ENCODE data around the gene PAX7.

PAX7 gene

DNA sequence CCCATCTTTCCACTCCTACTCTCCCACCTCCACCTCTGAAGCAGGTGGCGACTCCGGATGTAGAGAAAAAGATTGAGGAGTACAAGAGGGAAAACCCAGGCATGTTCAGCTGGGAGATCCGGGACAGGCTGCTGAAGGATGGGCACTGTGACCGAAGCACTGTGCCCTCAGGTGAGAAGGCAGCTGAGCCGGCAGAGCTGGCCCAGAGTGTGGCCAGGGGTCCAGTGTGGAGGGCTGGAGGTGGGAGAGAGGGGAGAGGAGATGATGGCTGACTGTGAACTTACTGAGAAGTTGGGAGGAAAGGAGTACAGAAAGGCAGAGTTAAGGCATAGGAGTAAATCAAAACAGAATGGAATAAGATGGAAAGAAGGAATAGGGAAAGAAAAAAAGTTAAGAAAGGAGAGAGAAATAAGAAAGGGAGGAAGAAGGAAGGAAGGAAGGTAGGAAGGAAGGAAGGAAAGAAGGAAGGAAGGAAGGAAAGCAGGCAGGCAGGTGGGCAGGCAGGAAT lies 4.5 kb downstream of the PAX7 start:
- no peaks in the 10 kb centered on the region for H3K9me3 Mint-ChIP-seq
- H3K4me1 Mint-ChIP-seq = peaks cover 49% of the 10 kb centered on the region
- no peak overlapping the region for H3K27ac Mint-ChIP-seq
- H3K36me3 Mint-ChIP-seq = no peaks in the 10 kb centered on the region
- H3K27me3 Mint-ChIP-seq = peaks cover 78% of the 10 kb centered on the region
- no peak overlapping the region for H3K4me3 Mint-ChIP-seq

DNA sequence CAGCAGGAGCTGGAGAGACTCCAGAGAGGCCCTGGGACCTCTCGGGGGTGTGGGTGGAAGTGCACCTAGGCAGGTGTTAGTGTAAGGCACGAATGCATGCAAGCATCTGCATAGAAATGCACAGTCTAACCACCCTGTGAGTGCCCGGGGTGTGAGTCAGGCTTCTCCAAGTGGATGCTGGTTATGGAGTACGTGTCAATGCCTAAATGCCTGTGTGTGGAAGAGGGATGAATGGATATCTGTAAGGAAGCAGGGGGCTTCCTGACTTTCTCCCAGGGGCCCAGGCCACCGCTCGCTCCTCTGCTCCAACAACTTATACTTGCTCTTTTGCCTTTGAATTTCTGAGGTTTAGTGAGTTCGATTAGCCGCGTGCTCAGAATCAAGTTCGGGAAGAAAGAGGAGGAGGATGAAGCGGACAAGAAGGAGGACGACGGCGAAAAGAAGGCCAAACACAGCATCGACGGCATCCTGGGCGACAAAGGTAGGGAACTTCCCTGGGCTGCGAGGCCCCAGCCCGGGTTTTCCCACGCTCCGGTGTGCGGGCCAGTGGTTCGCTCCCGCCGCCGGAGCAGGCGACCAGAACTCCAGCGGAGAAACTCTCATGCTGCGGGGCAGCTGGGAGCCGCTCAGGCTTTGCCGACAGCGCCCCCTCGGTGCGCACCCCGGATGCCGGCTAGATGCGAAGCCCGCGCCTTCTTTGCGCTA lies 5.4 kb downstream of the PAX7 start:
- peak overlapping the region; percentile 10 for H3K27ac Mint-ChIP-seq
- H3K4me3 Mint-ChIP-seq = peak overlapping the region; percentile 16
- H3K27me3 Mint-ChIP-seq = peaks cover 81% of the 10 kb centered on the region
- H3K9me3 Mint-ChIP-seq = no peaks in the 10 kb centered on the region
- peaks cover 52% of the 10 kb centered on the region for H3K4me1 Mint-ChIP-seq
- H3K36me3 Mint-ChIP-seq = no peaks in the 10 kb centered on the region

DNA sequence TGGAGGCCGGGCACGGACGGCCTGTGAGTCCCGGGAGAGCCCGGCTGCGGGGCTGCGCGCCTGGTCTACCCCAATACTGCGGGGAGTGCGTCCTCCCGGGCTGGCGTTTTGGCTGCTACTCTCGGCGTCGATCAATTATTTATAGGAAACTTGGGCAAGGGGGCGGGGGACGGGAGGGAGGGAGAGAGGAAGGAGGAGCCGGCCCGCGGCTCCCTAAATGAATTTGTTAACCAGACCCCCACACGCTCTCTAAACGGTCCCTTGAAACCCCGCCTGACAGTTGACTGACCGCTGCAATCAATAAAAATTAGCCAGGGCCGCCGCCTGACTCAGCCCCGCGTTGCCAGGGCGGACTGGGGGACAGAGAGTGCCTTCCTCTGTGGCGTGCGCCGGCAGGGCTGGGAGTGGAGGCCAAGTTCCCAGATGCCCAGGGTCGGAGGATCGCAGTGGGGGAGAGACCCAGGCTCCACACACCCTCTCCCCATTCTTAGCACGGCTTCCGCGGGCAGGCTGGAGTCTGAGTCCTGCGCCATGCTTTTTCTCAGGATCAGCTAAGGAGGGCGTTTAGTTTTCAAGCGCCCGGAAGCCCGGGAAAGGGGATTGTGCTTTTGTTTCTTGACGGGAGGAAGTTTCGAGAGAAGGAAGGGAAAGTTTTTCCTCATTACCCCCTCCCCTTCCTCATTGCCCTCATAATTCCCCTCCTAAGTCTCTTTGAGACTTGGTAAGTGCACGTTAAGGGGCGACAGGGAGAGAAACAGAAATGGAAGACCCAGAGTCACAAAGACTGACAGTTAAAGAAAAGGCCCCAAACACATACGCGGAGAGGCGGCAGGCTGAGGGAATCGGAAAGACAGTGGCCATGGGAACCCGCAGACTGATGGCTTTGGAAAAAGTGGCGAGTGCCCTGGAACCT lies 6.2 kb downstream of the PAX7 start:
- Mint-ChIP-seq H3K27ac (no peak overlapping the region), H3K4me3 (no peak overlapping the region), H3K27me3 (peaks cover 84% of the 10 kb centered on the region), H3K36me3 (no peaks in the 10 kb centered on the region), H3K9me3 (no peaks in the 10 kb centered on the region), H3K4me1 (peaks cover 56% of the 10 kb centered on the region)

DNA sequence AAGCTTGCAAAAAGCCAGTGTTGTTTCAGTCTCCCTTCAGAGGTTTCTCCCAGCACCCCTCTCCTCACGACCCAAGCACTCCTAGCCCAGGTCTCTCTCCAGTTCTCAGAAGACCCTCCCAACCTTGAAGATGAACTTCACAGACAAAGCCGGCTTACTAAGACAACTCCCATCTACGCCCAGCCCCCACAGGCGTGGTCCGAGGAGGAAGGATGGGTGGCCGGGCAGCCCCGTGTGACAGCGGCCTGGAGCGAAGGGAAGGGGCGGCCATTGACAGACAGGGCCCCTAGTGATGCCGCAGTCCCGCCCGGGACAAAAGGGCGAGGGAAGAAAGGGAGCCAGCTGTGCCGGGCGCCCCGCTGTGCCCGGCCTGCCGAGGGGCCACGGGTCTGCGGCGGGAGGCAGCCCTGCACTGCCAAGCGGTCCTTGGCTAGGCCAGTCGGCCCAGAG lies 6.9 kb downstream of the PAX7 start:
- H3K27me3 Mint-ChIP-seq = peaks cover 81% of the 10 kb centered on the region
- H3K27ac Mint-ChIP-seq = no peak overlapping the region
- H3K9me3 Mint-ChIP-seq = no peaks in the 10 kb centered on the region
- peaks cover 56% of the 10 kb centered on the region for H3K4me1 Mint-ChIP-seq
- no peaks in the 10 kb centered on the region for H3K36me3 Mint-ChIP-seq
- H3K4me3 Mint-ChIP-seq = no peak overlapping the region

DNA sequence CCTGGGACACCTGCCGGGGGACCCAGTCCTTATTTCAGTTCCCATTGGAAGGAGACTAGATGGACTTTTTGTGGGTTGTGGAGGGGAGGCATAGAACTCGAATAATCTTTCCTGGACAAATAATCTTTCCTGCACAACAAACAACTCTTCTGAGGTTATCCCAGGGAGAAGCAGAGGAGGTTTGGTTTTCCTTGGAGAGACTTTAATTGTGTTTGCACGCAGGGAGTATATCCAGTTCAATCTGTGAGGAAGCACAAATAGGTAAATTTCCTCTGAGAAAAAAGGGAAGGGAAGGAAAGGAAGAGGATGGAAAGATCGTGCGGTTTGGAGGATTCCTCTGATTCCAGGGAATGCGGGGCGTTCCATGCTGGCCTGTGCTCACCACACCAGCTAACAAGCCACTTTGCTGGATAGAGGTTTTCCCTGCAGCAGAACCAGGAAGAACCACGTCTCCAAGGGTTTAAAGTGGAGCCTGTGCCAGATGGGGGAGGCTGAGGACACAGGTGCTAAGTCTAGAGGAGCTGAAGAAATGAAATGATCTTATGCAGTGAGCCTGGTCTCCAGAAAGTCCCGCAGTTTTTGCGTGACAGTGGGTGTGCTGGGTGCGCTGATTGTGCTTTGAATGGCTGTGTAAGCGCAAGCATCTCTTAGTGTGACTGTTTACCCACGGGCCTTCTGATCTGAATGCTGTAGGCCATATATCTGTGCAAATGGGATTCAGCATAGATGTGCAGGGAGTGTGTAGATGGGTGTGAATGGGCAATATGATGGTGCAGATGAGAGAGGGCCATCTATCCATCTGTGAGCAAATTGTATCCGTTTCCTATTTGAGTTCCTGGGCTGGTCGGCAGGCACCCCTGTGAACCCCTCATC lies 7.6 kb downstream of the PAX7 start:
- H3K4me3 Mint-ChIP-seq = no peak overlapping the region
- peaks cover 78% of the 10 kb centered on the region for H3K27me3 Mint-ChIP-seq
- H3K9me3 Mint-ChIP-seq = no peaks in the 10 kb centered on the region
- H3K4me1 Mint-ChIP-seq = peaks cover 53% of the 10 kb centered on the region
- no peaks in the 10 kb centered on the region for H3K36me3 Mint-ChIP-seq
- H3K27ac Mint-ChIP-seq = no peak overlapping the region

DNA sequence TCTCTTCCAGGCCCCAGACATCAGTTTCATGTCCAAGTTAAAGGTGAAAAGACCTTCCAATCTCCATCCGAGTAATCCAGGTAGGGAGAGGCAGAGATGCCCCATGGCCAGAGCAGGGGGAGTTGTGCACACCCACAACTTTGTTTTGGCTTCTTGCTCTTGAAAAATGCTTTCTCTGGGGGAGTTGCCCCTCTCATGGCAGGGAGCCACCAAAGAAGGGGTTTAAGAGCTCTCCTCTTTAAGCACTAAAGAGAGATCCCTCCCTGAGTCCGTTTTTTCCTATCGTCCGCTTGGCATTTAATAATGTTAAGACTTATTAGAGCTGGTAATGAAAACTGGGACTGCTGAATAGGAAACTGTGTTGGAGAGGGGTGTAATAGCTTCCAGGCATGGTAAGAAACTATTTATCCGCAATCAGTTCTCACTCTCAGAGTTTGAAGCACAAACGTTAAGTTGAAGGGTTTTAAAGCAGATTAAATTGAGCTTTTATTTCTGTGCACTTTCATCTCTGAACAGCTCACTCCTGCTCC lies 8.3 kb downstream of the PAX7 start:
- H3K4me3 Mint-ChIP-seq = no peak overlapping the region
- peaks cover 75% of the 10 kb centered on the region for H3K27me3 Mint-ChIP-seq
- H3K27ac Mint-ChIP-seq = no peak overlapping the region
- H3K36me3 Mint-ChIP-seq = no peaks in the 10 kb centered on the region
- peaks cover 51% of the 10 kb centered on the region for H3K4me1 Mint-ChIP-seq
- H3K9me3 Mint-ChIP-seq = no peaks in the 10 kb centered on the region

DNA sequence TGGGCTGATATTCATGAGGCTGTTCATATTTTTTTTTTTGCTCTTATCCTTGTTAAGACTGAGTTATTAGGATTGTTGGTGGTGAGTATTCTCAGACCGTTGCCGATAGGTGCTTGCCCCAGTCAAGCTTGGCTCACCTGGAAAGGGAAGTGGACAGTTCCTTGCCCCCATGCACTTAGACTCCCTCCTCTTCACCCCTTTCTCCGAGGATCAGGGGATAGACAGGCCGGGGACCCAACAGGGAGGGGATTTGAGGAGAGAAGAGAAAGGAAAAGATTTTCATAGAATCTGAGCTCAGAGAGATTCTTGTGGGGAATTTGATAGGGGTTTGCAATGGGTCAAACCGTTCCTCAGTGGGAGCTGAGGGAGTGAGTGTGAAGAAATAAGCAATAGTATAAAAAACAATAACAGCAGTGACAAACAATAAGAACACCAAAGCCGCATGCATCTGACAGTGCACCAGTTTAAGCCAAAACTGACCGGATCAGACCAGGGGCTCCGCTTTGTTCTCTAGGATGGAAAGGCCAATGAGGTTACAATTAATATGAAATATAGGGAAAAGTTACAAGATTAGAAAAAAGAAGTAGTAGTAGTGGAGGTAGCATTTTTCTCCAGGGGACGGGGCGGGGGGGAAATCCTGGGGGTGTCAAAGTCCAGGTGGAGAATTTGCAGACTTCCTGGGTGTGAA lies 8.9 kb downstream of the PAX7 start:
- Mint-ChIP-seq H3K4me1 (peaks cover 57% of the 10 kb centered on the region), H3K4me3 (no peak overlapping the region), H3K9me3 (no peaks in the 10 kb centered on the region), H3K27me3 (peaks cover 74% of the 10 kb centered on the region), H3K36me3 (no peaks in the 10 kb centered on the region), H3K27ac (no peak overlapping the region)

DNA sequence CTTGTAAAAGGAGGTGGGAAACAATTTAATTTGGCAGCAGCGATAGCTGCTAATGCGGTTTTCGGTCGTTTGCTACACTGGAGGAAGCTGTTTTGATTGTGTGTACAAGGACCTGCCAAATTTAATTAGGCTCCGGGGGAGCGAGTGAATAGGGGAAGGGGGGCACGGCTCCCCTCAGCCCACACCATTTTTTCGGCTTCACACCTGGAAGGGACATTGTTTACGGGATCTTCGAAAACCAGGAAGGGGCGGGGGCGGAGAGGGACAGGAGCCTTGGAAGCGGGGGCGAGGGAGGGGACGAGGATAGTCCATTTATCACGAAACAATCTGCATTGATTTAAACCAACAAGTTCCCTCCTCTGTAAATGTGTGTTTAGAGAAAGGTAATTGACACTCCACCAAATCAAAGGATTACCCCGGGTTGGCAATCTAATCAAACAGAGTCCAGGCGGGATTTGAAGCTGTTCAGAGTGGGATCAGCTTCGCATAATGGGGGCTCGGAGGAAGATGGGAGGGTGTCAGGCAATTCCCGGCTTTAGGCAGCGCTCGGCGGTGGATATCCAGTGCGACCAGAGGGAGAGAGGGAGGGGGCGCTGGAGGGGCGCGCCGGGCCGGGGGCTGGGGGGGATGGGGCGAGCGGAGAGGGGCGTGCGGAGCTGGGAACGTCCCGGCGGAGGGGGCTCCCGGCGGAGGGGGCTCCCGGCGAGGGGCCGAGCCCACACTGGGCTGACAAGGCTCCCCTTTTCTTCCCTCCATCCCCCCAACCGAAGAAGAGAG lies 9.8 kb downstream of the PAX7 start:
- H3K9me3 Mint-ChIP-seq = no peaks in the 10 kb centered on the region
- no peak overlapping the region for H3K4me3 Mint-ChIP-seq
- H3K36me3 Mint-ChIP-seq = no peaks in the 10 kb centered on the region
- peak overlapping the region; percentile 19 for H3K27ac Mint-ChIP-seq
- peaks cover 75% of the 10 kb centered on the region for H3K27me3 Mint-ChIP-seq
- peaks cover 62% of the 10 kb centered on the region for H3K4me1 Mint-ChIP-seq

DNA sequence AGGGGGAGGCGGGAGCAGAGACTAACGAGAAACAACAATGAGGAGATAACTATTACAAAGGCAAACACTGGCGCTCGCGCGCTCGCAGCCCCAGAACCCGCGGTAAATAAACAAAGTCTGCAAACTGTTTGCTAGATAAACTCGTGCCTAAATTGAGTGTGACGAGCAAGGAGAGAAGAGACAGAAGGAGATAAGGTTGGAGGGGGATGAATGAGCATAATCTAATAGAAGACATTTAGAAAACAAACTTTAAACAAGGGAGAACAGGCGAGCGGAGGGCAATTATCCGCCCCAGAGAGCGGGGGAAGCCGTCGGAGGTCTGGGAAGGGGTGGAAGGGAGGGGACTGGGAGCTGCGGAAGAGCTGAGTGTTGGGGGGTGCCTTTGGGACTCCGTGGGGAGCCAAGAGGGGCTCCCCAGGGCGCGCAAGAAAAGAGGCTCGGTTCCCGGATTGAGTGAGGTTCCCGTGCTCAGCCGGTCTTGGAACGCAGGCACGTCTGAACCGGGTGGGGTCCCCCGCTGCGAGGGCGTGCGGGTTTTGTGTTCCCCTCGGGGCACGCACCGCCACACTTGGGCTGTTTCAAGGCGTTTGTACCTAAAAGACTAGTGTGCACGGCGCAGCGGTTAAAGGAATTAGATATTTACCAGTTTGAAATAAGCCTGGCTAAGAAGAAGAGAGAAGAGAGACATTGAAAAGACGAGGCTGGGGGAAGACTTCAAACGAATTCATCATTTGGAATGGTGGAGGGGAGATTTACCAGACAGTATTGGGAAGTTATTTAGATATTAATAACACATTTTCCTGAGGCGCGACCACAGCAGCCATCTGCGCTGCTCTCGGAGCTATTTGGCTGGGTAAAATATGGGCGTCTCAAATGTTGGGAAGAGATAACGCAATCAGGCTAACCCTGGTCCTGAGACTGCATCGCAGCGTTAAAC lies 10.6 kb downstream of the PAX7 start:
- Mint-ChIP-seq H3K36me3 (no peaks in the 10 kb centered on the region), H3K27me3 (peaks cover 75% of the 10 kb centered on the region), H3K4me3 (no peak overlapping the region)

DNA sequence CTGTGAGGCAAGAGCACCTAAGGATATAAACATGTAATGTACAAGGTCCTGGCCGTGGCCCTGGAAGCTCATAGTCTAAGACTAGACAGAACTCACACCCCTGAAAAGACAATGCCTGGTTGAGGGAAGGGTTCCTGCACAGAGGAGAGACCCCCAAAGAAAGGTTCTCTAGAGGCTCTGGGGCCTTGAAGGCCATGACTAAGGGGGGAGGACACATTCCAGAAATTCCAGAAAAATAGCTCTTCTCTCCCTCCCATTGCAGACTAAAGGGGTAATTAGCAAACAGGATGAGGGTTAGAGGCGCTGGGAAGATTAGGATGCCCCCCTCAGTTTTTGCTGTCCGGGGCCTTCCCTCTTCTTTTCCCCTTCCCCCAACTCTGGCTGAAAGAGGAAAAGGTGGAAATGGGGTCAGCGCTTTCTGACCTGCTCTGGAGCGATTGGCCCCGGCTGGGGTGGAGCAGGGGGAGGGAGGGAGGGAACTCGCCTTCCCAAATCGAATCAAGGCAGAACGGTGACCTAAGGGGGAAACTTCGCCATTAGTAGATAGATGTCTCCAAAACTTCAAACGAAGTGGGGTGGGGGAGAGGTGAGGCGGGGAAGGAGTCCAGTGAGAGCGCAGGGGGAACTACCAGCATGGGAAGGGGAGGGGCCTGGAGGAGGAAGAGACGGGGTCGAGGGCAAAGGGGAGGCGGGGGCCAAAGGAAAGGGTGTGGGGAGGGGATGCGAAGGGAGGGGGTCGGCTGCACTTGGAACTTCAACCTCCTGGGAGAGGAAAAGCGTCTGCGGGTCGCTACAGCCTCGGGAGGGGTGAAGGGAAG lies 11.8 kb downstream of the PAX7 start:
- peak overlapping the region; percentile 30 for H3K4me3 Mint-ChIP-seq
- H3K27ac Mint-ChIP-seq = no peak overlapping the region
- H3K27me3 Mint-ChIP-seq = peaks cover 66% of the 10 kb centered on the region

More for the DNA sequence above, 10.6 kb downstream of the PAX7 start:
- Mint-ChIP-seq H3K4me1 (peaks cover 62% of the 10 kb centered on the region), H3K27ac (no peak overlapping the region), H3K9me3 (no peaks in the 10 kb centered on the region)

DNA sequence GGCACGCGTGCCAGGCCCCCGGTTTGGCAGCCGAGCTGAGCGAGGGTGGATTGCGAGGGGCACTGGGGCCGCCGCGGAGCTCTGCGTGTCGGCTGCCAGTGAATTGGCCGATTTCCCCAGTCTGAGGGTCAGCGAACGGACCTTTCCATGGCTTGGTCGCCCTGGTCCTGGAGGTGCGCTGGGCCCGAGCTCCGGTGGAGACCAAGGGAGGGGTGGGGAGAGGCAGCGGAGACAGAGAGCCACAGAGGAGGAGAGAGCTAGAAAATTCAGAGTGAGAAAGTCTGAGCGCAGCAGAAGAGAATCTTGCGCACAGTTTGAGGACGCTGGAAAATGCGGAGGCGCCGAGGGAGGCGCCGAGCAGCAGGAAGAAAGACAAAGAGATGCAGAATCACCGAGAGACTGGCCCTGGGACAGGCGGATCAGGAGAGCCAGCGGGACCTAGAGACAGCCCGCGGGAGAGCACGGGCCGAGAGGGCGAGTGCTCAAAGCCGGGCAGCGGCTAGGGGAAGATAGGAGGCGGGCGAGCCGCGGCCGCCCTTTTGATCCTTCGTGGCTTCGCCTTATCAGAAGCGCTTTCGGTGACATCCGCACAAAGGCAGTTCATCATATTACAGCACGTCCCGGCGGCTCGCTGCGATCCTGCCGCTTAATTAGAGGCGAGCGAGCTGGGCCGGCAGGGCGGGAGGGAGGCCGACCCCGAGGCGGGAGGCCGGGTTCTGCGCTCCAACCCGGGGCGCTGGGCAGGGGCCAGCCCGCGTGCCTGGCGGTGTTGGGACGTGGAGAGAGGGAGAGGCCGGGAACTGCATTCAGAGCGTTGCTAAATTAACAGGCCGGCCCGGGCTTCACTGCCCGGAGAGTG lies 12.7 kb downstream of the PAX7 start:
- Mint-ChIP-seq H3K27ac (no peak overlapping the region), H3K9me3 (no peaks in the 10 kb centered on the region), H3K4me1 (peaks cover 59% of the 10 kb centered on the region), H3K36me3 (no peaks in the 10 kb centered on the region), H3K4me3 (peak overlapping the region; percentile 71), H3K27me3 (peaks cover 64% of the 10 kb centered on the region)

More for the DNA sequence above, 11.8 kb downstream of the PAX7 start:
- Mint-ChIP-seq H3K9me3 (no peaks in the 10 kb centered on the region), H3K4me1 (peaks cover 56% of the 10 kb centered on the region), H3K36me3 (no peaks in the 10 kb centered on the region)

DNA sequence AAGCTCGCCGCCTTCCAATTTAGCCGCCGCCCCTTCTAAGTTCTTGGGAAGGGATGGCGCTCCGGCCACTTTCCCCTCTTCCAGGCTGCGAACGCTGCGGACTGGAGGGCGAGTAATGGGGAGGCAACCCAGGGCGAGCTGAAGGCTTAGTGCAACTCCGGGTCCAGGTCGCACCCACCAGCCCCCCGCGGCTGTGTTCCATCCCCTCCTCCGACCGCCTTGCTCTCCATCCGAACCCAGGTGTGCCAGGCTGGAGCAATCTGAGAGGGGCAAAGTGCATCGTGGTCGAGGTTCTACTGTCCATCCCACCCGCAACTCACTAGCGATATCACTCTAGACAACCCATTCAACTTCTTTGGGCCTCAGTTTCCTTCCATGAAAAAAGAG lies 13.4 kb downstream of the PAX7 start:
- H3K27me3 Mint-ChIP-seq = peaks cover 62% of the 10 kb centered on the region
- peaks cover 59% of the 10 kb centered on the region for H3K4me1 Mint-ChIP-seq
- no peak overlapping the region for H3K27ac Mint-ChIP-seq
- no peaks in the 10 kb centered on the region for H3K9me3 Mint-ChIP-seq
- peak overlapping the region; percentile 3 for H3K4me3 Mint-ChIP-seq
- H3K36me3 Mint-ChIP-seq = no peaks in the 10 kb centered on the region

Data from activated naive CD4-positive, alpha-beta T cell treated with anti-CD3 and anti-CD28 coated beads, Interleukin-2, amount 50 U/mL, for 24 hours (primary cell).